ENCODE results near the gene DNAJC6.

DNA sequence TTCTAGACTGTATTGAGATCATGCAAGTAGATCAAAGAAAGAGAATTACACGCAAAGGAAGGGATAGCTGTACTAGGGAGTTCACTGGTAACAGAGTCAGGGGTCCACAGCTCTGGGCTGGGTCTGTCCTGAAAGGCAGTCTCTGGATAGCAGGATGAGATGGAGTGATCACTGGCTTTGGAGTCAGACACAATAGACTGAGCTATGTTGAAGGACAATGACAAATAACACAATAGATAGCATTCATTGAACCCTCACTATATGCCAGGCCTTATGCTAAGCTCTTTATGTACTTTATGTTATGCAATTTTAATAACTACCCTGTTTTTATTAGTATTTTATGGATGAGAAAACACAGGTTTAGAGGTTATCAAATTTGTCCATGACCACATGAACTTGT is 10.0 kb upstream of the DNAJC6 start:
- TF ChIP-seq, protein P1, sequence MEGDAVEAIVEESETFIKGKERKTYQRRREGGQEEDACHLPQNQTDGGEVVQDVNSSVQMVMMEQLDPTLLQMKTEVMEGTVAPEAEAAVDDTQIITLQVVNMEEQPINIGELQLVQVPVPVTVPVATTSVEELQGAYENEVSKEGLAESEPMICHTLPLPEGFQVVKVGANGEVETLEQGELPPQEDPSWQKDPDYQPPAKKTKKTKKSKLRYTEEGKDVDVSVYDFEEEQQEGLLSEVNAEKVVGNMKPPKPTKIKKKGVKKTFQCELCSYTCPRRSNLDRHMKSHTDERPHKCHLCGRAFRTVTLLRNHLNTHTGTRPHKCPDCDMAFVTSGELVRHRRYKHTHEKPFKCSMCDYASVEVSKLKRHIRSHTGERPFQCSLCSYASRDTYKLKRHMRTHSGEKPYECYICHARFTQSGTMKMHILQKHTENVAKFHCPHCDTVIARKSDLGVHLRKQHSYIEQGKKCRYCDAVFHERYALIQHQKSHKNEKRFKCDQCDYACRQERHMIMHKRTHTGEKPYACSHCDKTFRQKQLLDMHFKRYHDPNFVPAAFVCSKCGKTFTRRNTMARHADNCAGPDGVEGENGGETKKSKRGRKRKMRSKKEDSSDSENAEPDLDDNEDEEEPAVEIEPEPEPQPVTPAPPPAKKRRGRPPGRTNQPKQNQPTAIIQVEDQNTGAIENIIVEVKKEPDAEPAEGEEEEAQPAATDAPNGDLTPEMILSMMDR (IDR thresholded peaks at IDR 0.05; ENCODE audit: poor library complexity): no peak
- TF ChIP-seq EZH2 (IDR thresholded peaks at IDR 0.05; ENCODE audit: borderline replicate concordance): no peak
- no peak for TF ChIP-seq EZH2phosphoT487 (IDR thresholded peaks at IDR 0.05; ENCODE audit: low read depth, severe bottlenecking, unreplicated experiment)

All from hepatocyte (in vitro differentiated cells).